DND-41 (cell line): ENCODE results near the gene TMTC2.

Experiments used
- ATAC-seq: fragments of 200-7000 bp; cut with Tn5 transposase; 3 replicates; pipeline ENCODE4 v1.9.1; 2021; ENCODE audit warnings: low read depth; ENCODE audit not compliant: insufficient read depth
- DNase-seq: peaks from one replicate; pipeline ENCODE4 v3.0.0-alpha.2; 2020
- H2AFZ ChIP-seq: 2 replicates; pipeline ENCODE4 v1.6.0; 2012; ENCODE audit warnings: low read depth, low read length
- H3K27ac ChIP-seq: 2 replicates; pipeline ENCODE4 v1.5.1; 2012; ENCODE audit warnings: low read length, inconsistent platforms
- H3K27me3 ChIP-seq: fragments of 200-600 bp; sonication (generic); 2 replicates; pipeline ENCODE4 v1.6.0; 2012; ENCODE audit warnings: low read length, mild to moderate bottlenecking, inconsistent platforms; ENCODE audit not compliant: insufficient read depth, poor library complexity
- H3K36me3 ChIP-seq: 2 replicates; pipeline ENCODE4 v1.5.1; 2012; ENCODE audit warnings: low read length, inconsistent platforms; ENCODE audit not compliant: insufficient read depth
- H3K4me1 ChIP-seq: 2 replicates; pipeline ENCODE4 v1.5.1; 2012; ENCODE audit warnings: mild to moderate bottlenecking, low read length; ENCODE audit not compliant: insufficient read depth
- H3K4me2 ChIP-seq: 2 replicates; pipeline ENCODE4 v1.6.0; 2012; ENCODE audit warnings: mild to moderate bottlenecking, moderate library complexity, low read length, inconsistent platforms; ENCODE audit not compliant: insufficient read depth
- H3K4me3 ChIP-seq, 2 experiments: fragments of 200-600 bp in 1 of 2; shearing (Covaris generic) in 1 of 2; 2 replicates each; pipeline ENCODE4 v1.5.1; 2012 to 2016; ENCODE audit warnings: inconsistent platforms in 2 of 2, low read length in 2 of 2, mild to moderate bottlenecking in 2 of 2, low read depth in 1 of 2, moderate library complexity in 1 of 2
- H3K79me2 ChIP-seq: 2 replicates; pipeline ENCODE4 v1.6.0; 2012; ENCODE audit warnings: low read length, inconsistent platforms; ENCODE audit not compliant: insufficient read depth
- H3K9ac ChIP-seq: 2 replicates; pipeline ENCODE4 v1.6.0; 2012; ENCODE audit warnings: low read depth, mild to moderate bottlenecking, inconsistent platforms, low read length, moderate library complexity
- H3K9me3 ChIP-seq: 2 replicates; pipeline ENCODE4 v1.5.1; 2012; ENCODE audit warnings: low read length, moderate library complexity, mild to moderate bottlenecking, inconsistent platforms; ENCODE audit not compliant: insufficient read depth, severe bottlenecking
- H4K20me1 ChIP-seq: 2 replicates; pipeline ENCODE4 v1.6.0; 2012; ENCODE audit warnings: low read length; ENCODE audit not compliant: insufficient read depth
- CTCF ChIP-seq: IDR thresholded peaks from 2 replicates; pipeline ENCODE4 v1.5.1; 2012; ENCODE audit warnings: borderline replicate concordance, low read length, moderate library complexity, mild to moderate bottlenecking; ENCODE audit not compliant: poor library complexity, severe bottlenecking; ENCODE audit errors: extremely low read depth
- EZH2 ChIP-seq: IDR thresholded peaks from 3 replicates; pipeline ENCODE4 v1.6.1; 2012; ENCODE audit warnings: borderline replicate concordance, low read depth, mild to moderate bottlenecking, moderate library complexity, low read length, inconsistent platforms; ENCODE audit not compliant: severe bottlenecking

TMTC2 gene

GRCh38 chr12:82876075-82876474 lies 189.4 kb downstream of the TMTC2 start:
- Histone ChIP-seq H3K36me3 (no peaks in the 10 kb centered on the region), H3K9me3 (no peaks in the 10 kb centered on the region), H3K4me1 (no peaks in the 10 kb centered on the region), H3K27ac (no peak overlapping the region), H3K79me2 (no peaks in the 10 kb centered on the region), H4K20me1 (no peaks in the 10 kb centered on the region), H2AFZ (no peak overlapping the region), H3K27me3 (no peaks in the 10 kb centered on the region), H3K4me3 (no peak overlapping the region), H3K9ac (no peak overlapping the region), H3K4me2 (no peak overlapping the region)
- no peak for TF ChIP-seq CTCF
- no peak for TF ChIP-seq EZH2
- ATAC-seq: no peak
- no peak for DNase-seq

GRCh38 chr12:82877963-82878362 lies 191.3 kb downstream of the TMTC2 start:
- Histone ChIP-seq H3K27ac (no peak overlapping the region), H3K79me2 (no peaks in the 10 kb centered on the region), H3K4me2 (no peak overlapping the region), H3K4me1 (no peaks in the 10 kb centered on the region), H3K36me3 (no peaks in the 10 kb centered on the region), H2AFZ (no peak overlapping the region), H3K27me3 (no peaks in the 10 kb centered on the region), H3K9ac (no peak overlapping the region), H3K4me3 (no peak overlapping the region), H3K9me3 (no peaks in the 10 kb centered on the region), H4K20me1 (no peaks in the 10 kb centered on the region)
- DNase-seq (no peak), ATAC-seq (no peak)
- TF ChIP-seq EZH2 (no peak), CTCF (no peak)

- no peaks in the 10 kb centered on the region for H3K79me2 ChIP-seq
- no peaks in the 10 kb centered on the region for H3K27me3 ChIP-seq
- H3K9ac ChIP-seq: no peak overlapping the region
- H3K36me3 ChIP-seq: no peaks in the 10 kb centered on the region
- H3K4me3 ChIP-seq: no peak overlapping the region
- no peak overlapping the region for H3K4me2 ChIP-seq
- DNase-seq (no peak), ATAC-seq (no peak)
- no peak overlapping the region for H3K27ac ChIP-seq
- TF ChIP-seq EZH2: no peak
- no peak for TF ChIP-seq CTCF
- H4K20me1 ChIP-seq: no peaks in the 10 kb centered on the region
- H2AFZ ChIP-seq: no peak overlapping the region
- no peaks in the 10 kb centered on the region for H3K9me3 ChIP-seq
- H3K4me1 ChIP-seq: no peaks in the 10 kb centered on the region
Observed at GRCh38 chr12:82880442-82880901, 193.8 kb downstream of the TMTC2 start.
